GM19351 (cell line): ENCODE results near the gene ULBP3.
A peak's percentile ranks its signal among the peaks of the same experiment; 100 is the strongest.
"Not testable (repeated sequence)": the region's sequence is repeated elsewhere in the genome, so short reads cannot be mapped to it uniquely, and the experiment has no call there.

Experiments
- ATAC-seq: cut with Tn5 transposase; IDR thresholded peaks from one replicate; pipeline ENCODE4 v1.9.1; 2021; ENCODE audit warnings: mild to moderate bottlenecking, moderate library complexity; ENCODE audit not compliant: unreplicated experiment

Gene ULBP3

DNA sequence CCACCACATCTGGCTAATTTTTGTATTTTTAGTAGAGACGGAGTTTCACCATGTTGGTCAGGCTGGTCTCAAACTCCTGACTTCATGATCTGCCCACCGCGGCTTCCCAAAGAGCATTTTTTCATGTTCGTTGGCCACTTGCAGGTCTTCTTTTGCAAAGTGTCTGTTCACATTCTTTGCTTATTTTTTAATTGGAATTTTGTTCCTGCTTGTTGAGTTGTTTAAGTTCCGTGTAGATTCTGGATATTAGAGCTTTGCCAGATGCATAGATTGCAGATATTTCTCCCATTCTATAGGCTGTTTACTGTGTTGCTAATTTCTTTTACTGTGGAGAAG lies 51.8 kb downstream of the ULBP3 start:
- not testable (repeated sequence) for ATAC-seq

DNA sequence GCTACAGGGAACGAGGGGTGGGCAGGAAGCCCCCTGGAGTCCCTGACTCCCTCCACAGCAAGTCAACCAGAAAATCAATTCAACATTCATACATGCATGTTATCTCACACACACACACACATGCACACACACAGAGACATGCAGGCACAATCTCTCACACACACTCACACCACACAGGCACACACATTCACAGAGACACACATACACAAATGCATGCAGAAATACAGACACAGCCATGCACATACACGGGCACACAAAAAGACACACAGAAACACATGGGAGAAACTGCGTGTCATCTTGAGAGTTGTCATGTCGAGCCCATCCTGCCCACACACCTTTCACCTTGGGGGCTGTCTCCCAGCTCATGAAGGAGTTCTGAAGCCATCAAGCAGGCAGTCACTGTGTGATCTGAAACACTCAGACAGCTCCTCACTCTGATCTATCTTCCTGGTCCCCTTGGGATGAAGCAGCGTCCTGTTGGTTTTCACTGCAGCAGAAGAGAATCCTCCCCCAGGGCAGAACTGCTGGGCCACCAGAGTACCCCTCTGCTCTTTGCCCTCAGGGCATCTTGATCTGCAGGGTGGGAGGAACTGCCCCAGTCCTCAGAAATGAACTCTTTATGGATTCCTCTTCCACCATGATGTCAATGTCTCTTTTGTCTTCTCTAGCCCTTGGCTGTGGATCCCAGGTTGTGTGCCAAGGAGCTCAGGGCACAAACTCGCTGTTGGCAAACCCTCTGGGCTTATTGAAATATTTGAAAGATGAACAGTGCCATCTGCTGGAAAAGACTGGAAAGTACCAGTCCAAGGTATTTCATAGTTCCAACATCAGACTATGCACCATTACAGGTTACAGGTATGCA lies 52.4 kb downstream of the ULBP3 start:
- ATAC-seq, result peak; percentile 71

- ATAC-seq, result not testable (repeated sequence)
Measured at GRCh38 chr6:150015281-150016001, 53.5 kb downstream of the ULBP3 start.

GRCh38 chr6:150014623-150015280 lies 54.2 kb downstream of the ULBP3 start:
- ATAC-seq, result not testable (repeated sequence)

GRCh38 chr6:150013785-150014622 lies 54.9 kb downstream of the ULBP3 start:
- not testable (repeated sequence) for ATAC-seq

- ATAC-seq, result not testable (repeated sequence)
Measured at GRCh38 chr6:150012846-150013784, 55.8 kb downstream of the ULBP3 start.
